Loucy (cell line): Measurements from ENCODE around the gene MCF2L2.

ENCODE experiments used
- H2AFZ ChIP-seq: fragments of 200-600 bp; sonication (generic); 2 replicates; pipeline ENCODE4 v1.6.0; 2016; ENCODE audit warnings: antibody characterized with exemption, mild to moderate bottlenecking, low read length, moderate library complexity
- H3F3A ChIP-seq: fragments of 200-600 bp; 2 replicates; pipeline ENCODE4 v1.6.0; 2016; ENCODE audit warnings: antibody characterized with exemption, low read depth, mild to moderate bottlenecking
- H3K27me3 ChIP-seq: fragments of 200-600 bp; sonication (generic); 2 replicates; pipeline ENCODE4 v1.6.1; 2014; ENCODE audit warnings: low read length, mild to moderate bottlenecking; ENCODE audit not compliant: insufficient read depth, poor library complexity, severe bottlenecking
- H3K36me3 ChIP-seq: fragments of 200-600 bp; sonication (generic); 2 replicates; pipeline ENCODE4 v1.6.1; 2016; ENCODE audit warnings: low read length; ENCODE audit not compliant: insufficient read depth
- H3K4me1 ChIP-seq: fragments of 200-600 bp; sonication (generic); 2 replicates; pipeline ENCODE4 v1.5.1; 2014; ENCODE audit warnings: low read length, mild to moderate bottlenecking; ENCODE audit not compliant: insufficient read depth, poor library complexity, severe bottlenecking
- H3K4me2 ChIP-seq: fragments of 200-600 bp; sonication (generic); 2 replicates; pipeline ENCODE4 v1.6.0; 2014; ENCODE audit warnings: antibody characterized with exemption, low read length, low read depth, mild to moderate bottlenecking; ENCODE audit not compliant: poor library complexity, severe bottlenecking
- H3K4me3 ChIP-seq: fragments of 200-600 bp; sonication (generic); 2 replicates; pipeline ENCODE4 v1.5.1; 2014; ENCODE audit warnings: low read length, mild to moderate bottlenecking, mixed read lengths; ENCODE audit not compliant: poor library complexity, severe bottlenecking
- H3K79me2 ChIP-seq: fragments of 200-600 bp; sonication (generic); 2 replicates; pipeline ENCODE4 v1.6.1; 2014; ENCODE audit warnings: low read length; ENCODE audit not compliant: insufficient read depth
- H3K9ac ChIP-seq: fragments of 200-600 bp; sonication (generic); 2 replicates; pipeline ENCODE4 v1.6.0; 2014; ENCODE audit warnings: mild to moderate bottlenecking, low read depth, low read length, moderate library complexity; ENCODE audit not compliant: poor library complexity, severe bottlenecking
- H3K9me2 ChIP-seq: fragments of 200-600 bp; sonication (generic); replicated peaks from 2 replicates; pipeline ENCODE4 v1.6.1; 2016; ENCODE audit warnings: low read depth, low read length, mixed read lengths
- H3K9me3 ChIP-seq: fragments of 200-600 bp; sonication (generic); 2 replicates; pipeline ENCODE4 v1.6.1; 2014; ENCODE audit warnings: mild to moderate bottlenecking, antibody characterized with exemption, low read length, low read depth; ENCODE audit not compliant: insufficient read depth
- H4K20me1 ChIP-seq: fragments of 200-600 bp; sonication (generic); 2 replicates; pipeline ENCODE4 v1.6.0; 2014; ENCODE audit warnings: antibody characterized with exemption, low read length, mild to moderate bottlenecking; ENCODE audit not compliant: insufficient read depth, poor library complexity, severe bottlenecking
- CTCF ChIP-seq: fragments of 200-600 bp; sonication (generic); conservative IDR thresholded peaks from 2 replicates; pipeline ENCODE4 v1.5.1; 2014; ENCODE audit warnings: mild to moderate bottlenecking, antibody characterized with exemption, low read length
- EZH2phosphoT487 ChIP-seq: fragments of 200-600 bp; IDR thresholded peaks from 2 replicates; pipeline ENCODE4 v1.6.1; 2018; ENCODE audit warnings: antibody characterized with exemption, mild to moderate bottlenecking, moderate library complexity, borderline replicate concordance

Gene MCF2L2

GRCh38 chr3:183324083-183324482 lies 104.3 kb downstream of the MCF2L2 start:
- Histone ChIP-seq H3K4me3 (no peak overlapping the region), H4K20me1 (no peaks in the 10 kb centered on the region), H3K27me3 (no peaks in the 10 kb centered on the region), H2AFZ (no peak overlapping the region), H3K36me3 (no peaks in the 10 kb centered on the region), H3K4me1 (no peaks in the 10 kb centered on the region), H3K9ac (no peak overlapping the region), H3K9me3 (no peaks in the 10 kb centered on the region), H3F3A (no peaks in the 10 kb centered on the region), H3K9me2 (no peaks in the 10 kb centered on the region), H3K4me2 (no peak overlapping the region), H3K79me2 (no peaks in the 10 kb centered on the region)
- TF ChIP-seq CTCF (no peak), EZH2phosphoT487 (no peak)

GRCh38 chr3:183319371-183319770 lies 109.0 kb downstream of the MCF2L2 start:
- TF ChIP-seq CTCF (no peak), EZH2phosphoT487 (no peak)
- Histone ChIP-seq H3F3A (no peaks in the 10 kb centered on the region), H3K27me3 (no peaks in the 10 kb centered on the region), H2AFZ (no peak overlapping the region), H3K4me3 (no peak overlapping the region), H3K4me2 (no peak overlapping the region), H3K9me3 (no peaks in the 10 kb centered on the region), H3K36me3 (no peaks in the 10 kb centered on the region), H3K4me1 (no peaks in the 10 kb centered on the region), H3K9ac (no peak overlapping the region), H4K20me1 (no peaks in the 10 kb centered on the region), H3K9me2 (no peaks in the 10 kb centered on the region), H3K79me2 (no peaks in the 10 kb centered on the region)

- H3K4me1 ChIP-seq, result no peaks in the 10 kb centered on the region
- H4K20me1 ChIP-seq, result no peaks in the 10 kb centered on the region
- TF ChIP-seq EZH2phosphoT487, result no peak
- TF ChIP-seq CTCF, result no peak
- no peaks in the 10 kb centered on the region for H3K9me3 ChIP-seq
- H3K79me2 ChIP-seq, result no peaks in the 10 kb centered on the region
- no peak overlapping the region for H2AFZ ChIP-seq
- no peak overlapping the region for H3K4me2 ChIP-seq
- H3K36me3 ChIP-seq, result no peaks in the 10 kb centered on the region
- no peak overlapping the region for H3K4me3 ChIP-seq
- H3K9me2 ChIP-seq, result no peaks in the 10 kb centered on the region
- no peaks in the 10 kb centered on the region for H3F3A ChIP-seq
- H3K9ac ChIP-seq, result no peak overlapping the region
- H3K27me3 ChIP-seq, result no peaks in the 10 kb centered on the region
Measured at GRCh38 chr3:183318877-183319276, 109.5 kb downstream of the MCF2L2 start.
